HG03460 (cell line): ENCODE results near the gene NUDCD3.
A peak's percentile ranks its signal among the peaks of the same experiment; 100 is the strongest.

Source experiments
- ATAC-seq: cut with Tn5 transposase; IDR thresholded peaks from one replicate; pipeline ENCODE4 v1.9.1; 2021; ENCODE audit not compliant: unreplicated experiment

The NUDCD3 gene

DNA sequence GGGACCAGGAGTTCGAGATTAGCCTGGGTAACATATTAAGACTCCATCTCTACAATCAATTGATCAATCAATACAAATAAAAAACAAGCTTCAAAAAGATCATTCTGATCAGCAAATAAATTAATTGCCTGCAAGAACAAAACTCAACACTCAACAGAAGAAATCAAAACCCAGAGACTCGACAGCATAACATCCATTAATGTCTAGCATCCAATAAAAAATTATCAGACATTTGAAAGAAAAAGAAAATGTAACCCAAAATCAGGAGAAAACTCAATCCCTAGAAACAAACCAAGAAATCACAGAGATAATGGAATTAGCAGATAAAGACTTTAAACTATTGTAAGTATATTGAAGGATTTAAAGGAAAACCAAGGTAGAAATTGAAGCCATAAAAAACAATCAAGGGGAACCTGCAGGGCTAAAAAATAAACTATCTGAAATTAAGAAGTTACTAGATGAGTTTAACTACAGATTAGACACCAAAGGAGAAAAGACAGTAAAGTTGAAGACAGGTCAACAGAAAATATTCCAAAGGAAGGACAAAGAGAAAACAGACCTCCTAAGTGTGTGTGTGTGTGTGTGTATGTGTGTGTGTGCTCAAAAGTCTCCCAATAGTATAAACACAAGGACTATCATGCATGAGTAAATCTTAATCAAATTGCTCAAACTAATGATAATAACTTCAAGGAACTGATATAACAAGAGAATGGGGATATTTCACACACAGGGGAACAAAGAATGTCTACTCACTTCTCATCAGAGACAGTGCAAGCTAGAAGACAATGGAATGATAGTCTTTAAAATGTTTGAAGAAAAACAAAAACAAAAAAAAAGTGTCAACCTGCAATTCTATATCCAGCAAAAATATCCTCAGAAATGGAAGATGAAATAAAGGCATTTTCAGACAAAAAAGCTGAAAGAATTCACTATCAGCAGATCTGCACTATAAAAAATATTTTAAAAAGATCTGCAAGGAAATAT, 7.7 kb downstream of the NUDCD3 start:
- no peak for ATAC-seq

GRCh38 chr7:44477938-44478337, 12.5 kb downstream of the NUDCD3 start:
- ATAC-seq: no peak

GRCh38 chr7:44477063-44477830, 13.2 kb downstream of the NUDCD3 start:
- ATAC-seq: peak; percentile 74

DNA sequence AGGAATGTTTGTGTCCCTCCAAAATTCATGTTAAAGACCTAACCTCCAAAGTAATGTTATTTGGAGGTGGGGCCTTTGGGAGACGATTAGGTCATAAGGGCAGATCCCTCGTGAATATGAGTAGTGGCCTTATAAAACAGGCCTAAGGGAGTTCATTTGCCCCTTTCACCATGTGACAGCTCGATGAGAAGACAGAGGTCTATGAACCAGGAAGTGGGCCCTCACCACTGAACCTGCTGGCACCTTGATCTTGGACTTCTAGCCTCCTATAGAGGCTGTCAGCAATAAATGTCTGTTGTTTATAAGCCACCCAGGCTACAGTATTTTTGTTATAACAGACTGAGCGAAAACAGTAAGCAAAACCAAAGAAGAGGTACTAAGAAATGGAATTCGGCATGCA, 14.1 kb downstream of the NUDCD3 start:
- no peak for ATAC-seq

DNA sequence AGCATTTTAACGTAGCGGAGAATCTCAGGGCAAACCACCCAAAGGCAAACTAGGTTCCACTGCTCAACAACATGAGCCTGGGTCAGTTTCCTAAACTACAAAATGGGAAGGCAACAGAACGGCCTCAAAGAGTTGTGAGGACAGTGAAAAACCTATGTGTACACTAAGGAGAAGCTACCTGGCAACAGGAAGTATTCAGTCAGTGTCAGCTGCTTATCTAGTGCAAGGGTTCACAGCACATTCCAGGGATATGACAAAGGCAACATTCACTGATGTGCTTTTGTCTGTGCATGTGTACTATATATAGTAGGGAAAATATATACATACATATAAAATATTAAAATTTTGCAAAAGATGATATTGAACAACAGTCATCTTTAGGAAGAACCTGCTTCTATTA, 17.2 kb downstream of the NUDCD3 start:
- no peak for ATAC-seq

GRCh38 chr7:44472843-44473242, 17.6 kb downstream of the NUDCD3 start:
- ATAC-seq: no peak

DNA sequence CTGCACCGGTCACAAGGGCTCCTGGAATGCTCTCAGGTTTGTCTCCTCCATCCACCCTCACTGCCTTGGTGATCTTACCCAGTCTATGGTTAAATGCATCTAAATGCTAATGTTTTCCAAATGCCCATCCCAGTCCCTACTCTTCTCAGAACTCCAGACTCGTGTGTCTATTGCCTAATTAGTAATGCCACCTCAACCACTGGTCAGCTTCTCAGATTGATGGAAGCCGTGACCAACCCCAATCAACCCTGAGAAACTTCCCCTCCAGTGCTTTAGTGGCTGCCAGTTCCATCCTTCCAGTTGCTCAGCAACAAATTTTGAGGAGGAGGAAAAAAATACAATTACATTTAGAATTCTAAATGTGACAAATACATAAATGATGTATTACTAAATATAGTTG, 18.6 kb downstream of the NUDCD3 start:
- ATAC-seq: no peak

- no peak for ATAC-seq
Observed at GRCh38 chr7:44471436-44471835, 19.0 kb downstream of the NUDCD3 start.

DNA sequence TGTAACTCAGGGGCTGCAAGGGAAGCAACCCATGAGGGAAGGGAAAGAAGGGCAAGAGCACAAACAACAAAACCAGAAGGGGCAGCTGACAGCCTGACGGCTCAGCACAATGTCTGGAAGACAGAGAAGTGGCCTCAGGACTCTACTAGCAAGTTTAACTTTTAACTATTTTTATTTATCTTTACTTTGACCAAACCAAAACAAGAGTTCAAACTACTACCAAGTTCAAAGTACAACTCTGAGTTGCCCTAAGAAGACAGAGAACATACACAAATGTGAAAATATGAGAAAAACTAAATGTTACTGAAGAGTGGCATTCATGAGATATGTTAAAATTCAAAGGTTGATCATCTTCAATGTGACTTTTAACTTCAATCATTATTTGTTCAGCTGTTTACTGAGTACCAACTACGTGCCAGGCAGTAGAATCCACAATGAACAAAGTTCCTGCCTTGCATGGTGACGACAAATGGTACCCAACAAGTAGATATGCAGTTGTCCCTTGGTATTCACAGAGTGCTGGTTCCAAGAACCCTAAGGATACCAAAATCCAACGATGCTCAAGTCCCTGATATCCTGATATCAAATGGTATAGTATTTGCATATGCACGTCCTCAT, 19.7 kb downstream of the NUDCD3 start:
- ATAC-seq: no peak

GRCh38 chr7:44470135-44470479, 20.4 kb downstream of the NUDCD3 start:
- no peak for ATAC-seq

DNA sequence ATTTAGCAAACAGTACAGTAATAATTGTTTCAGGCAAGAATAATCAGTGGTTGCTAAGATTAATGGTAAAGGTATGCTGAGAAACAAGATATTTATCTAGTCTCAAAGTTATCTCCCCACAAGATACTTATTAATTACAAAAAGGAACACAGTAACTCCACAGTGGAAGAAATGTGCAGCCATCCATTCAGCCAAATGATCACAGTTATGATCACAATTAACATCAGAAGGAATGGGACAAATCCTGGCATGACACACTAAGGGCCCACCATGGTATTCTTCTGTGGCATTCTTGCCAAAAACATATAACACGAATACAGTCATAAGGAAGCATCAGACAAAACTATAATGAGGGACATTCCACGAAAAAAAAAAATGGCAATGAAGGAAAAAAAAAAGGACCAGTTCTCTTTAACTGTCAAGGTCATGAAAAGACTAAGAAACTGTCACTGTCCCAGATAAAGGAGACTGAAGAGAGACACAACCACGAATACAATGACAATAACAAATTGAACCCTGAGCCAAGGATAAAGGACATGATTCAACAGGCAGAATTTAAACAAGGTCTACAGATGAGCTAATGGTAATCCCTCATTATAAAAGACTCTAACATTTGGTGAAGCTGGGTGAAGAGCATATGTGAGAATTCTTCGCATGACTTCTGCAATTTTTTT, 20.9 kb downstream of the NUDCD3 start:
- no peak for ATAC-seq

DNA sequence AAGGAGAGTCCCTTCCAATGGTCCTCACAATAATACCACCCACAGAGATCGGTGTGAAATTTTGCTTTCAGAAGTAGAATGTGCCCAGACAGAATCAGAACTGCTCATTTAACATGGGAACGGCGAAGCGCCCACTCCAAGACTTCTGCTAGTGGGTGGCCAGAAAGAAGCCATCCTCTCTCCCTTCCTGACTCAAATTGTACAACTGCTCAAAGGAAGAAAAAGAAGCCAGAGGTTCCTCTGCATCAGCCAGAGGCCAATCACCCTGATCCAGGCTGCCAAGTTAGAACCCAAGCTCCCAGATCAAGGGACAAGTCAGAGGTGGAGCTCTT, 23.3 kb downstream of the NUDCD3 start:
- ATAC-seq: no peak

GRCh38 chr7:44466300-44467216, 23.9 kb downstream of the NUDCD3 start:
- ATAC-seq: no peak

DNA sequence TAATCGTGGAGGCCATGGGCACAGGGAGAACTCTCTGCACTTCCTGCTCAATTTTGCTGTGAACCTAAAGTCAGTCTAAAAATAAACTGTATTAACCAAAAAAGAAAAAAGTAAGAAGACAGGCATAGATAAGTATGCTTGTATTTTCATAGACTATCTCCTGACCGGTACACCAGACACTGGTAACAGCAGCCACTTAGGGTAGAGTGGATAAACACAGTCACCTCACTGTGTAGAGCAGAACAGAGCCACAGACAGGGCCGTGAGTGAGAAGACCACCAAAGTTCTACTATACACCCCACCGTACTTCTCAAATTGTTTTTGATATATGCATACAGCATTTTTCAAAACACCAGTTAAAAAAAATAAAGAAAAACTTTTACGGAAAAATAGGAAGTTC, 25.0 kb downstream of the NUDCD3 start:
- ATAC-seq: no peak

- no peak for ATAC-seq
Observed at GRCh38 chr7:44463169-44463808, 27.2 kb downstream of the NUDCD3 start.

DNA sequence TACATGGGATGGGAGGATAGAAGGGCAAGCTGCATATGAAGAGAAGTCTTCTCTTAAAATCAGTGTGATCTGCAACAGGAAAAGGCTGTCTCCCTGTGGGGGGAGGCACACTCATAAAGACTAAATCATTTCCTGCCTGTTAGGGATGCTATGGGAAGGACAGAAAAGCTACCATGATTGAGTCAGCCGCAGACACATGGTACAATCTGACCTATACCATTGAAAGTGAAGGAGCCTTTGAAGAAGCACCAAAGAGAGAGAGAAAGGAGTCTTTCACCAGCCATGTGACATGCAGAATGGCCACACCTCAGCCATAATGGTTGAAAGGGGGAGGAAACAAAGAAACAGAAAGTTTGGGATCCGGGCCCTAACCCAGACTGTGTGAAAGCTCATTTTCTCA, 29.1 kb downstream of the NUDCD3 start:
- no peak for ATAC-seq

GRCh38 chr7:44460325-44460724, 30.1 kb downstream of the NUDCD3 start:
- peak; percentile 98 for ATAC-seq

GRCh38 chr7:44455155-44455554, 35.3 kb downstream of the NUDCD3 start:
- no peak for ATAC-seq

- no peak for ATAC-seq
Observed at GRCh38 chr7:44454348-44454747, 36.1 kb downstream of the NUDCD3 start.

GRCh38 chr7:44451123-44451522, 39.3 kb downstream of the NUDCD3 start:
- no peak for ATAC-seq
